IMR-90 (cell line): ENCODE results near the gene BZW2.

Source experiments
- CTCF ChIP-seq: conservative IDR thresholded peaks from 2 replicates; pipeline ENCODE4 v1.5.1; 2012; ENCODE audit warnings: mild to moderate bottlenecking, low read depth, low read length, improper control_type of control experiment
- POLR2A ChIP-seq: IDR thresholded peaks from 2 replicates; pipeline ENCODE4 v1.6.1; 2012; ENCODE audit warnings: mild to moderate bottlenecking, low read depth, low read length

DNA sequence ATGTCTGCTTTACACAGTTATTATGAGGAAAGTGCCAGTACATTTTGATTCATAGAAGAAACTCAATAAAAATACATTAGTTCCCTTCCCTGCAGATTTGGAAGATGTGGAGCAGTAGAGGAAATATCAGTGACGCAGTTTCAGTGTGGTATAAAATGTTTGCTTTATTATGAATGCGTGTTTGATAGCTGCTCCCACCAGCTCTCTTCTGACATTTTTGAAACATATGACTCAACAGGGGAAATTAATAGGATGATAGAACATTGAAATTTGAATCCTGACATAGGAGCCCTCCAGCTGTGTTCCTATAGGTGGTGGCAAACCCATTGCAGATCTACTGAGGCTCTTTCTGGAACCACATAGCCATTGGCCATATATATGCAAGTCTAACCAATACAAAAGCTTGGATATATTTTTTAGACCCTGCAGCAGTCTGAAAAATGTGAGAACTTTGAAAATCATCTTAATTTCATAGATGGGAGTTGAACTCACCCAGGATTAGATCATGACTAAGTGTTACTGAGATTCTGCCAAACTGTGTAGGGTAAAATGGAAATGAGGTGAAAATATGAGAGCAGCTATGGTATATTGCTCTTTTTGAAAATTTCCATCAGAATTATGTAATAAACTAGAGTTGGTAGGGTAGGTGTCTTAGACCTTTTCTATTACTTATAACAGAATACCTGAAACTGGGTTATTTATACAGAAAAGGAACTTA, 47.8 kb downstream of the BZW2 start:
- no peak for TF ChIP-seq CTCF
- TF ChIP-seq POLR2A = no peak
